H1 (cell line): Measurements from ENCODE around the gene BICD1. TPM values are rescaled to one million over a fixed set of nuclear protein-coding genes. Genes with fewer than 3 reads are reported as not detected.

Source experiments
- CTCF ChIA-PET: fragments of 300-600 bp; sonication (Branson Sonifier 250); formaldehyde crosslinking; loops from one replicate; lab custom pipeline; 2021; ENCODE audit not compliant: partially characterized antibody; lab: Charles Lee
- POLR2A ChIA-PET: fragments of 300-600 bp; sonication (Branson Sonifier 250); formaldehyde crosslinking; loops from one replicate; lab custom pipeline; 2021; ENCODE audit warnings: inconsistent platforms; ENCODE audit not compliant: partially characterized antibody; lab: Charles Lee
- DNase-seq, 2 experiments: peaks; one replicate each; pipeline versions ENCODE4 v3.0.0 to v3.0.0-alpha.2; 2010 to 2022; ENCODE audit warnings: low spot score in 2 of 2, low read depth in 1 of 2, mixed read lengths in 1 of 2
- FAIRE-seq: peaks from 2 replicates; lab custom pipeline; 2011; peaks lifted over from hg19 to GRCh38; lab: Jason Lieb, UNC
- H2AFZ ChIP-seq: 2 replicates; pipeline ENCODE4 v1.8.1; 2012; ENCODE audit warnings: low read length, inconsistent platforms
- H2AK5ac ChIP-seq: 2 replicates; pipeline ENCODE4 v1.6.1; 2013; ENCODE audit warnings: low read depth, low read length
- H2BK120ac ChIP-seq: replicated peaks from 2 replicates; pipeline ENCODE3; 2013; ENCODE audit warnings: low read depth, low read length, inconsistent platforms
- H2BK12ac ChIP-seq: 2 replicates; pipeline ENCODE4 v1.6.1; 2013; ENCODE audit warnings: low read depth, low read length
- H2BK15ac ChIP-seq: 2 replicates; pipeline ENCODE4 v1.6.1; 2013; ENCODE audit warnings: low read length
- H2BK20ac ChIP-seq: 2 replicates; pipeline ENCODE4 v1.6.1; 2013; ENCODE audit warnings: low read length
- H2BK5ac ChIP-seq: 2 replicates; pipeline ENCODE4 v1.6.1; 2013; ENCODE audit warnings: low read depth, low read length
- H3K14ac ChIP-seq: 2 replicates; pipeline ENCODE4 v1.6.1; 2013; ENCODE audit warnings: inconsistent platforms; ENCODE audit not compliant: insufficient read length
- H3K18ac ChIP-seq: 2 replicates; pipeline ENCODE4 v1.6.1; 2013; ENCODE audit warnings: low read length; ENCODE audit errors: extremely low read depth
- H3K23ac ChIP-seq: 2 replicates; pipeline ENCODE4 v1.6.1; 2013; ENCODE audit warnings: inconsistent platforms; ENCODE audit not compliant: insufficient read length
- H3K23me2 ChIP-seq: 2 replicates; pipeline ENCODE4 v1.6.1; 2013; ENCODE audit warnings: low read depth, low read length
- H3K27ac ChIP-seq: 2 replicates; pipeline ENCODE4 v1.6.1; 2011; ENCODE audit warnings: low read depth, low read length, inconsistent platforms
- H3K27me3 ChIP-seq, 4 experiments: replicated peaks in 1 of 4; 1 replicate in 1 of 4; 2 replicates in 3 of 4; pipeline versions ENCODE4 v1.6.1 to v1.8.1; 2011 to 2013; ENCODE audit warnings: low read length in 3 of 4, mild to moderate bottlenecking in 3 of 4, inconsistent platforms in 2 of 4, mixed read lengths in 2 of 4, moderate library complexity in 1 of 4; ENCODE audit not compliant: control insufficient read depth in 3 of 4, insufficient read depth in 3 of 4; ENCODE audit errors: extremely low read depth in 1 of 4
- H3K36me3 ChIP-seq, 4 experiments: 2 replicates each; pipeline versions ENCODE4 v1.6.1 to v1.8.1; 2011 to 2013; ENCODE audit warnings: mild to moderate bottlenecking in 4 of 4, low read length in 3 of 4, moderate library complexity in 2 of 4, control low read depth in 1 of 4, inconsistent platforms in 1 of 4; ENCODE audit not compliant: insufficient read depth in 4 of 4, control insufficient read depth in 2 of 4
- H3K4ac ChIP-seq: replicated peaks from 2 replicates; pipeline ENCODE3; 2013; ENCODE audit warnings: low read length, low read depth, mixed read lengths, inconsistent platforms; ENCODE audit not compliant: insufficient read length
- H3K4me1 ChIP-seq, 4 experiments: replicated peaks in 1 of 4; 1 replicate in 1 of 4; 2 replicates in 3 of 4; pipeline versions ENCODE4 v1.6.1 to v1.8.1; 2011 to 2013; ENCODE audit warnings: low read length in 3 of 4, inconsistent platforms in 2 of 4, mixed read lengths in 1 of 4; ENCODE audit not compliant: insufficient read depth in 4 of 4, control insufficient read depth in 3 of 4
- H3K4me2 ChIP-seq, 2 experiments: 2 replicates each; pipeline versions ENCODE4 v1.6.1 to v1.8.1; 2011 to 2013; ENCODE audit warnings: low read depth in 2 of 2, low read length in 2 of 2, control low read depth in 1 of 2, inconsistent platforms in 1 of 2, mild to moderate bottlenecking in 1 of 2; ENCODE audit not compliant: insufficient read depth in 1 of 2
- H3K4me3 ChIP-seq, 4 experiments: fragments of 200-600, 300-600 bp in 1 of 4; sonication (generic), shearing (Covaris generic), sonication (Bioruptor Twin) in 1 of 4; 2 replicates each; pipeline versions ENCODE4 v1.5.1 to v1.8.1; 2011 to 2016; ENCODE audit warnings: low read length in 4 of 4, low read depth in 3 of 4, control low read depth in 2 of 4, inconsistent platforms in 2 of 4, mild to moderate bottlenecking in 2 of 4, mixed read lengths in 1 of 4, moderate library complexity in 1 of 4; ENCODE audit not compliant: insufficient read depth in 2 of 4; ENCODE audit errors: extremely low read depth in 1 of 4
- H3K56ac ChIP-seq: replicated peaks from 2 replicates; pipeline ENCODE3; 2013; ENCODE audit warnings: low read depth, mild to moderate bottlenecking, mixed read lengths, low read length, inconsistent platforms; ENCODE audit not compliant: insufficient read length
- H3K79me1 ChIP-seq: 2 replicates; pipeline ENCODE4 v1.6.1; 2013; ENCODE audit warnings: low read depth, low read length, control low read depth
- H3K79me2 ChIP-seq, 2 experiments: 2 replicates each; pipeline versions ENCODE4 v1.6.1 to v1.8.1; 2012 to 2013; ENCODE audit warnings: low read length in 2 of 2, mild to moderate bottlenecking in 2 of 2, inconsistent platforms in 1 of 2; ENCODE audit not compliant: insufficient read depth in 2 of 2, control insufficient read depth in 1 of 2
- H3K9ac ChIP-seq, 4 experiments: replicated peaks in 1 of 4; 1 replicate in 1 of 4; 2 replicates in 3 of 4; pipeline versions ENCODE4 v1.6.1 to v1.8.1; 2011 to 2013; ENCODE audit warnings: low read depth in 3 of 4, low read length in 3 of 4, control low read depth in 2 of 4, mild to moderate bottlenecking in 2 of 4, moderate library complexity in 2 of 4, inconsistent platforms in 1 of 4; ENCODE audit errors: extremely low read depth in 1 of 4
- H3K9me3 ChIP-seq, 2 experiments: 2 replicates each; pipeline versions ENCODE4 v1.6.1 to v1.8.1; 2012 to 2013; ENCODE audit warnings: mild to moderate bottlenecking in 2 of 2, moderate library complexity in 2 of 2, control low read depth in 1 of 2, inconsistent platforms in 1 of 2, low read depth in 1 of 2, low read length in 1 of 2, mixed read lengths in 1 of 2; ENCODE audit not compliant: insufficient read depth in 2 of 2
- H4K20me1 ChIP-seq, 2 experiments: replicated peaks in 1 of 2; 2 replicates each; pipeline versions ENCODE3 to v1.8.1; 2011 to 2013; ENCODE audit warnings: inconsistent platforms in 2 of 2, low read length in 2 of 2, mild to moderate bottlenecking in 1 of 2; ENCODE audit not compliant: insufficient read depth in 2 of 2, control insufficient read depth in 1 of 2
- H4K5ac ChIP-seq: 2 replicates; pipeline ENCODE4 v1.6.1; 2013; ENCODE audit warnings: low read length, low read depth, mixed read lengths, inconsistent platforms; ENCODE audit not compliant: insufficient read length
- H4K8ac ChIP-seq: 2 replicates; pipeline ENCODE4 v1.8.0; 2013; ENCODE audit warnings: mild to moderate bottlenecking, moderate library complexity, low read length, inconsistent platforms; ENCODE audit not compliant: insufficient read depth; ENCODE audit errors: extremely low read depth
- H4K91ac ChIP-seq: replicated peaks from 2 replicates; pipeline ENCODE3; 2013; ENCODE audit warnings: low read length, mixed read lengths, inconsistent platforms; ENCODE audit not compliant: insufficient read length
- BCL11A ChIP-seq, 2 experiments: IDR thresholded peaks; one replicate each; pipeline ENCODE4 v1.6.1; 2011; ENCODE audit warnings: low read depth in 2 of 2, low read length in 2 of 2, mild to moderate bottlenecking in 2 of 2
- FOSL1 ChIP-seq: IDR thresholded peaks from 2 replicates; pipeline ENCODE4 v1.6.1; 2011; ENCODE audit warnings: mild to moderate bottlenecking, low read depth, low read length, moderate library complexity; ENCODE audit not compliant: insufficient read depth
- SRF ChIP-seq: IDR thresholded peaks from 2 replicates; pipeline ENCODE4 v1.6.1; 2011; ENCODE audit warnings: mild to moderate bottlenecking, low read depth, low read length, moderate library complexity
- WGBS, 2 experiments: shearing (Covaris generic) in 1 of 2; methylation state at CpG; one replicate each; pipeline versions ENCODE4 v1.1.6 to v1.1.7; 2013 to 2015; ENCODE audit warnings: low lambda C conversion rate in 2 of 2, mixed read lengths in 2 of 2, inconsistent platforms in 1 of 2, low coverage in 1 of 2, missing lambda C conversion rate in 1 of 2; ENCODE audit not compliant: insufficient replicate concordance in 2 of 2, insufficient coverage in 1 of 2, insufficient read length in 1 of 2; ENCODE audit errors: extremely low coverage in 1 of 2, missing lambda C conversion rate in 1 of 2; 5-methylcytosine and 5-hydroxymethylcytosine counted together
- polyA plus RNA-seq, 7 experiments: library from polyadenylated mRNA; depleted of rRNA in 3 of 7; stranded (reverse) in 5 of 7; unstranded in 2 of 7; fragments of >200 nt in 5 of 7; fragments of 200-250 nt in 2 of 7; gene quantifications; 1 replicate in 5 of 7; 2 replicates in 1 of 7; 4 replicates in 1 of 7; pipeline versions ENCODE4 v1.2.1 to v1.2.3, GENCODE V29; 2011 to 2013; ENCODE audit warnings: missing spikeins in 2 of 7, mixed read lengths in 2 of 7
- total RNA-seq: library from RNA; stranded (reverse); fragmentation: NEBNext Ultra II Directional; extraction: Animal tissue kit (Norgen Biotek cat#: 25700); gene quantifications from 2 replicates; pipeline ENCODE4 v1.2.1, GENCODE V29; 2021

Gene BICD1
- total and polyA plus RNA-seq, 2 of the 8 experiments (the other 6 are each of a cell fraction or from before 2014, with no cell fraction given), result 34.1 to 58.4 TPM

DNA sequence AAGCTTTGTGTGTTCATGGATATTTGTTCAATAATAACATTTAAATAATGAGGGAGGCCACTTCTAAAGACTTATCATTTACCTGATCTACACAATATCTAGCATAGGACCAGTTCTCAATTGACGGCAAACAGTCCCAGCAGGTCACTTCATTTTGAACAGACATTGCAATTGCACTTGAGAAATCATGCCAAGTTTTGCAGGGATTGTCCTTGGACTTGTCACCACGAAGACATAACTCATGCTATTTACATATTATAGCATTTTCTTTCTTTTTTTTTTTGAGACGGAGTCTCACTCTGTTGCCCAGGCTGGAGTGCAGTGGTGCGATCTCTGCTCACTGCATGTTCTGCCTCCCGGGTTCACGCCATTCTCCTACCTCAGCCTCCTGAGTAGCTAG, 34.5 kb upstream of the BICD1 start:
- H3K23me2 ChIP-seq, result no peaks in the 10 kb centered on the region
- no peak overlapping the region for H3K14ac ChIP-seq
- H3K79me2 ChIP-seq, result no peaks in the 10 kb centered on the region
- no peaks in the 10 kb centered on the region for H3K79me1 ChIP-seq
- H2BK5ac ChIP-seq, result no peak overlapping the region
- no peak overlapping the region for H2BK120ac ChIP-seq
- no peaks in the 10 kb centered on the region for H3K27me3 ChIP-seq
- H3K27ac ChIP-seq, result no peak overlapping the region
- H3K36me3 ChIP-seq, result no peaks in the 10 kb centered on the region; a peak in 1 of 8 replicates
- DNase-seq, result no peak
- no peak for TF ChIP-seq BCL11A (IDR thresholded peaks at IDR 0.05; ENCODE audit: low read depth in 2 of 2, low read length in 2 of 2)
- no peak for TF ChIP-seq SRF
- no peak for TF ChIP-seq FOSL1
- peaks cover 7 to 17% of the 10 kb centered on the region in 2 experiments; a peak in 3 of 4 replicates for H3K9me3 ChIP-seq
- ChIA-PET CTCF (interaction anchor here (0.7 to 1.4 kb wide), 5 partner anchors 9 to 124 kb away, joined by 3 to 5 read pairs (median 3); no protein-coding TSS in a partner anchor), POLR2A (no interaction called here)
- H3K18ac ChIP-seq, result no peak overlapping the region
- H3K4me2 ChIP-seq, result no peak overlapping the region
- H2AK5ac ChIP-seq, result no peak overlapping the region
- H2BK15ac ChIP-seq, result no peak overlapping the region
- no peak overlapping the region for H2BK20ac ChIP-seq
- no peak overlapping the region for H4K91ac ChIP-seq
- H2BK12ac ChIP-seq, result no peak overlapping the region
- WGBS, 2 experiments, result 93% methylated on average over 5 of the region's 6 CpGs; no CpG with 5 or more reads in 1 of the 2 experiments
- no peak overlapping the region for H4K5ac ChIP-seq
- no peak overlapping the region for H3K4ac ChIP-seq
- H3K4me1 ChIP-seq, result peaks cover 0 to 4% (median 1%) of the 10 kb centered on the region in 4 experiments; a peak in 2 of 7 replicates
- H4K8ac ChIP-seq, result no peak overlapping the region
- no peak overlapping the region for H2AFZ ChIP-seq
- H4K20me1 ChIP-seq, result no peaks in the 10 kb centered on the region
- H3K4me3 ChIP-seq, result no peak overlapping the region
- H3K56ac ChIP-seq, result no peak overlapping the region
- no peak overlapping the region for H3K23ac ChIP-seq
- FAIRE-seq, result peak; percentile 13
- H3K9ac ChIP-seq, result no peak overlapping the region
